ENCODE results near the gene FAM169A. TPM values are rescaled to one million over a fixed set of nuclear protein-coding genes. Genes with fewer than 3 reads are reported as not detected.
A peak's percentile ranks its signal among the peaks of the same experiment; 100 is the strongest.
"Not testable (repeated sequence)": the region's sequence is repeated elsewhere in the genome, so short reads cannot be mapped to it uniquely, and the experiment has no call there.

Gene FAM169A
- total RNA-seq, 2 donors from 2014 or later = 4.9 to 5.0 TPM

GRCh38 chr5:74873525-74874249 lies 7.5 kb upstream of the FAM169A start:
- no peak overlapping the region for H3K9ac ChIP-seq (ENCODE audit: low read depth in 2 of 2, low read length in 2 of 2)
- H3K4me1 ChIP-seq = no peaks in the 10 kb centered on the region
- H3K27ac ChIP-seq = no peak overlapping the region
- no peaks in the 10 kb centered on the region for H3K9me3 ChIP-seq
- H3K27me3 ChIP-seq = no peaks in the 10 kb centered on the region
- intact Hi-C loops (cut with DNase I) = no loop called here
- DNase-seq = no peak
- H3K4me3 ChIP-seq = no peak overlapping the region
- H3K36me3 ChIP-seq = no peaks in the 10 kb centered on the region
- TF ChIP-seq CTCF (IDR thresholded peaks at IDR 0.05) = no peak

GRCh38 chr5:74870299-74871067 lies 4.3 kb upstream of the FAM169A start:
- H3K27me3 ChIP-seq = peaks cover 6% of the 10 kb centered on the region
- no peak for TF ChIP-seq CTCF (IDR thresholded peaks at IDR 0.05)
- no peaks in the 10 kb centered on the region for H3K4me1 ChIP-seq
- H3K36me3 ChIP-seq = no peaks in the 10 kb centered on the region
- H3K27ac ChIP-seq = no peak overlapping the region
- no peak overlapping the region for H3K4me3 ChIP-seq
- intact Hi-C loops (cut with DNase I) = no loop called here
- no peak overlapping the region for H3K9ac ChIP-seq (ENCODE audit: low read depth in 2 of 2, low read length in 2 of 2)
- DNase-seq = no peak
- H3K9me3 ChIP-seq = no peaks in the 10 kb centered on the region

GRCh38 chr5:74869414-74869813 lies 3.2 kb upstream of the FAM169A start:
- H3K36me3 ChIP-seq; intact Hi-C loops (cut with DNase I); H3K27ac ChIP-seq; H3K9ac ChIP-seq (ENCODE audit: low read depth in 2 of 2, low read length in 2 of 2); H3K9me3 ChIP-seq; DNase-seq; H3K4me1 ChIP-seq; H3K27me3 ChIP-seq; H3K4me3 ChIP-seq: not testable (repeated sequence)

- peak; percentile 29 for DNase-seq
- Histone ChIP-seq H3K4me1 (no peaks in the 10 kb centered on the region), H3K9me3 (no peaks in the 10 kb centered on the region), H3K27ac (no peak overlapping the region), H3K9ac (ENCODE audit: low read depth in 2 of 2, low read length in 2 of 2) (peak overlapping the region; percentile 51 to 61), H3K27me3 (peaks cover 7% of the 10 kb centered on the region), H3K4me3 (peak overlapping the region; percentile 54), H3K36me3 (no peaks in the 10 kb centered on the region)
- TF ChIP-seq CTCF (IDR thresholded peaks at IDR 0.05) = no peak
- intact Hi-C loops (cut with DNase I) = no loop called here
These were observed 492 bp upstream of the FAM169A start for GRCh38 chr5:74866596-74867162.

GRCh38 chr5:74865256-74865803 lies 857 bp downstream of the FAM169A start:
- TF ChIP-seq CTCF (IDR thresholded peaks at IDR 0.05) = no peak
- H3K4me1 ChIP-seq = no peaks in the 10 kb centered on the region
- peak; percentile 28 for DNase-seq
- no peaks in the 10 kb centered on the region for H3K36me3 ChIP-seq
- no peaks in the 10 kb centered on the region for H3K9me3 ChIP-seq
- H3K27me3 ChIP-seq = peaks cover 7% of the 10 kb centered on the region
- peak overlapping the region; percentile 54 for H3K4me3 ChIP-seq
- H3K9ac ChIP-seq (ENCODE audit: low read depth in 2 of 2, low read length in 2 of 2) = peak overlapping the region; percentile 61 to 72
- H3K27ac ChIP-seq = no peak overlapping the region
- intact Hi-C loops (cut with DNase I) = no loop called here
